Measurements from ENCODE around the gene KHNYN.

The KHNYN gene

GRCh38 chr14:24422261-24422660 lies 7.5 kb upstream of the KHNYN start:
- DNase-seq: no peak

GRCh38 chr14:24422694-24423601 lies 6.8 kb upstream of the KHNYN start:
- DNase-seq: no peak

DNA sequence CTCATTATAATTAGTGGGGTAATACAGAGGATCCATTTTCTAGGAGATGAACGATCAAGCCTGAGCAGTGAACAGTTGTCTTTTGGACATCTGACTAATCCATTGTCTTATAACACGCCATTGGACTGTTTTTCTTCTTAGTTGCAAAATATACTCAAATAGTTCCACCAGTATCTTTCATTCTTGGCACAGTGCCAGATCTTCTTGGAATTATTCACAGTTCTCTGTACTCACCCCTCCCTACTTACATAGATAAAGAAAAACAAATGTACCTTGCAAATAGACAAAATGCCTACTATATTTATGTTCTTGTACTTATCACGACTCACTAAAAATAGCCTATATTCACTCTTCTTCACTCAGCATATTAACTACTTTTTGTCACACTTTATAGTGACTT lies 4.0 kb upstream of the KHNYN start:
- no peak for DNase-seq

DNA sequence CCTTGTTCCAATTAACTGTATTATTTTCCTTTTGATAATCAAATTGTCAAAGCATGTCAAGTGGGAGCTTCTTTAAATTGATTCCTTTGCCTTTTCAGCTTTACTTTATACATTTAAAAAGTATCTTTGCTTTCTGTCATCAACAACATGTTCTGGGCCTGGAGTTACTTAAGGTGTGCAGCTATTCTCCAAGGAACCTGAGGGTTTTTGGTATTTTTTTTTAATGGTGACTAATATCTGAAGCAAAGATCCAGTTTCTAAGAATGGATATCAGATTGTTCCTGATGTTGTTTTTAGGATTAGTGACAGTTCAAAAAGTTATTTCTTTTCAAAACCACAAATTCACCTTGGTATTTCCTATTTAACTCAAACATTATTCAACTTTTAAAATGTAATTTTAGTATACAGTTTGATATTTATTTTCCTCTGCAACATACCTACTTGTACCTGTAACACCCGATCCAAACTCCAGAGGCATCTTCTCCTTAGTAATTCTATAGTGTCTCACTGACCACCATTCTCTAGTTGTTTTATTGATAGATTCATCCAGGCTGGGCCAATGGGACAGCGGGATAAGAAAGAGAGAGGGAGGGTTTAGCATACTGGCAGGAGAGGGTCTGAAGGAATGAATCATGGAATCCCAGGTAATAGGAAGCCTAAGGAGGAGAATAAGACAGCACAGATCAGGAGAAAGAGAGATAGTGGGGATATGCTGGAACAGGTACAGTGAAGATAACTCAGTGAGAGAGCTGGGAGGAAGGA lies 3.4 kb upstream of the KHNYN start:
- no peak for DNase-seq

GRCh38 chr14:24426912-24427536 lies 2.7 kb upstream of the KHNYN start:
- DNase-seq: no peak

GRCh38 chr14:24427537-24428508 lies 1.9 kb upstream of the KHNYN start:
- DNase-seq: no peak

DNA sequence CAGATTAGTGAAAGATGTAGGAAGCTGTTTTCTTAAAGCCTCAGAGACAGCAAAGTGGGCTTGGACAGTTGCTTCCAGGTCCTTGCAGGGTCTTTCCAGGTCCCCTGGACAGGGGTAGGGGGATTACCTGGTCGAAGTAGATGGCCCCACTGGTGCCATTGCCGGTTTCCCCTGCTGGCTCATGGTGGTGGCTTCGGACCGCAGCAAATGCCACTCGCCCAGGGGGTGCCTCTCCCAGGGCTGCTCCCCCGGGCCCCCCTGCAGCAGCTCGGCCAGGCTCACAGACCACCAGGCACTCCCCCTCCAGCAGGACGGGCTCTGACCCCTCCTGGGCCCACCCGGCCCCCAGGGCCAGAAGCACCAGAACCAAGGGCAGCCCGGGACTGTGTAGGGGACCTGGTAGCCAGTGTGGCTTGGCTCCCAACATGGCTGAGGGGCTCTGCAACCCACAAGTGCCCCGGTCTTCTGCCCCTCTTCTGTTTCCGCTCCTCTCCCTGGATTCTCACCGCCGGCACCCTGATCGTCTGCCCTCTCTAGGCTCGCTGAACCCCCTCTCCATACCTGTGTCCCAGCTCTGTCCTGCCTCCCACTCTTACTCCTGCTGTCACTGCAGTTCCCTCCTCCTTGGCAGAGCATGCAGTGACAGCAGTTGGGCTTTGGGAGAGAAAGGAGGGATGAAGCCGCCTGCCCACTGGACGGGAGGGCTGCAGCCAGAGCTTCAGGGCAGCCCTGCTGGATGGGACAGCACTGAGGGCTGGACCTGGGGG lies 943 bp upstream of the KHNYN start:
- DNase-seq: no peak

DNA sequence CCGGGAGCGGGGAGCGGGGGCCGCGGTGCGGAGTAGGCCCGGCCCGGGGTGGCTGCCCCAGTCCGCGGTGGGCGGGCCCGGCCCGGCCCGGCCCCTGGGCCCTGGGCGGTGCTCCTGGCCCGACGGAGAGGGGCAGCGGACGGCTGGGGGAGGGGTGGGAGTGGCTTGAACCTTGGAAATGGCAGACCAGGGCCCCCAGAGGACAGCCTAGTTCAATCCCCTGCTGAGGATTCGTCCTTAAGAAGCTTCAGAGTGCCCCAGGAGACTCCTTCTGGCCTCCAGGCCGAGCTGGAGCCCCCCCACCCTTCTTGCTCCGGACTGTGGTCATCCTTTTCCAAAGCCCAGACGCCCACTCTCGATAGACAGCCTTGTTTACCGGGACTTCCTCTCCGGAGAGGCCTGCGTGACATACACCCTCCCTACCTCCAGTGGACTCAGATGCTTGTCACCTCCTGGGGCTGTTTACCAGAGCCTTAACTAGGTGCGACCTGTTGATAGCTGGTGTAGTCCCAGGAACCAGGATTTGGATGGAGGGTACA lies 458 bp downstream of the KHNYN start:
- peak in 39 of 56 donors; percentile 26 to 81 (median 61) for DNase-seq

DNA sequence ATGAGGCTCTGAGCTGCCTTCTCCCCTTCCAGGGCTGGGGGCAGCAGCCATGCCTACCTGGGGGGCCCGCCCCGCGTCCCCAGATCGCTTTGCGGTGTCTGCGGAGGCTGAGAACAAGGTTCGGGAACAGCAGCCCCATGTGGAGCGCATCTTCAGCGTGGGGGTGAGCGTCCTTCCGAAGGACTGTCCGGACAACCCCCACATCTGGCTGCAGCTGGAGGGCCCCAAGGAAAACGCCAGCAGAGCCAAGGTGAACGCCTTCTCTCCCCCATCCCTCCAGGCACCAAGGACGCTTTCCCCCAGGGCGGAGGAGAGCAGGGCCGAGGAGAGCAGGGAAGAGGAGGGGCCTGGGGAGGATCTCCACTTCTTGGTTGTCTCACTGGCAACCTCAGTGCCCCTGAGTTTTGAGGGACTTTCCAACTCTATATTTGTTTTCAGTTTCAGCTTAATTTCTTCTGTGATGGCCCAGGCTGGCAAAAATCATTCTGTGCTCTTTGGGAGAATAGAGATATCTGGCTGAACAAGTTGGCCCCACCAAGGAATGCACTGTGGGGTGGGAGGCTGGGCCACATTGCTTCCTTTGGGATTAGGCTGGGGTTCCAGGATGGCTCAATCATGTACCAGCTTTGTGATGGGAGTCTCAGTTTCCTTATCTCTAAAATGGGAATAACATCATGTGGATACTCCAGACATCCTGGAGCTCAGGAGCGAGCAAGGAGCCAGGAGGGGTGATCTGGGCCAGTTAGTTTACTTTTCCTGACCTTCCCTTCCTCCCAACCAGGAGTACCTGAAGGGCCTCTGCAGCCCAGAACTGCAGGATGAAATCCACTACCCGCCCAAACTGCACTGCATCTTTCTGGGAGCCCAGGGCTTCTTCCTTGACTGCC lies 1.2 kb downstream of the KHNYN start:
- peak in 1 of 56 donors; percentile 21 for DNase-seq

DNA sequence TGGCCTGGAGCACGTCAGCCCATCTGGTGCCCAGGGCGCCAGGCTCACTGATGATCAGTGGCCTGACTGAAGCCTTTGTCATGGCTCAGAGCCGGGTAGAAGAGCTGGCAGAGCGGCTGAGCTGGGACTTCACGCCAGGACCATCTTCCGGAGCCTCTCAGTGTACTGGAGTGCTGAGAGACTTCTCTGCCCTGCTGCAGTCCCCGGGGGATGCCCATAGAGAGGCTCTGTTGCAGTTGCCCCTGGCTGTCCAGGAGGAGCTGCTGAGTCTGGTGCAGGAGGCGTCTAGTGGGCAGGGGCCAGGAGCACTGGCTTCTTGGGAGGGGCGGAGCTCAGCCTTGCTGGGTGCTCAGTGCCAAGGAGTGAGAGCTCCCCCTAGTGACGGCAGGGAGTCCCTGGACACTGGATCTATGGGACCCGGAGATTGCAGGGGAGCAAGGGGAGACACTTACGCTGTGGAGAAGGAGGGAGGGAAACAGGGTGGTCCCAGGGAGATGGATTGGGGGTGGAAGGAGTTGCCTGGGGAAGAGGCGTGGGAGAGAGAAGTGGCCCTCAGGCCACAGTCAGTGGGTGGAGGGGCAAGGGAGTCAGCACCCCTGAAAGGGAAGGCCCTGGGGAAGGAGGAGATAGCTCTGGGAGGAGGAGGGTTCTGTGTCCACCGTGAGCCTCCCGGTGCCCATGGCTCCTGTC lies 2.0 kb downstream of the KHNYN start:
- DNase-seq: peak in 52 of 56 donors; percentile 13 to 87 (median 56)

DNA sequence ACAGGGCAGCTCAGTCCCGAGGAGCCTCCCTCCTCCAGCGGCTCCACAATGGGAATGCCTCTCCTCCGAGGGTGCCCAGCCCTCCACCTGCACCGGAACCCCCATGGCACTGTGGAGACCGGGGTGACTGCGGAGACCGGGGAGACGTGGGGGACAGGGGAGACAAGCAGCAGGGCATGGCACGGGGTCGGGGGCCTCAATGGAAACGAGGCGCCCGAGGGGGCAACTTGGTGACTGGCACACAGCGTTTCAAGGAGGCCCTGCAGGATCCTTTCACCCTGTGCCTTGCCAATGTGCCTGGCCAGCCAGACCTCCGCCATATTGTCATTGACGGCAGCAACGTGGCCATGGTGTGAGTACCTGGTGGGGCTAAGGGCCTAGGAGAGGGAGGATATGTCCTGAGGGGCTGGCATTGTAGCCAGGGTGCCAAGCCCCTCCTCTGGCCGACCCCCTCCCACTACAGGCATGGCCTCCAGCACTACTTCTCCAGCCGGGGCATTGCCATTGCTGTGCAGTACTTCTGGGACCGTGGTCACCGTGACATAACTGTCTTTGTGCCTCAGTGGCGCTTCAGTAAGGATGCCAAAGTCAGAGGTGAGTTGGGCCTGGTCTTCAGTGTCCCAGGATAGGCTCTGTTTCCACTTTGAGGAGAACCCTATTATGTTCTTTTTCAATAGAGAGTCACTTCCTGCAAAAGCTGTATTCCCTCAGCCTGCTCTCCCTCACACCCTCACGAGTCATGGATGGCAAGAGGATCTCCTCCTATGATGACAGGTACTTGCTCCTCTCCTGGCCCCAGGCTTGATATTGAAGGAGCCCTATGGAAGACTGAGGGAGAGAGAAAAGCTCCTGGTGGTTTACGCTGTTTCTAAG lies 2.7 kb downstream of the KHNYN start:
- DNase-seq: no peak

- no peak for DNase-seq
Observed at GRCh38 chr14:24434036-24434435, 4.3 kb downstream of the KHNYN start.

DNA sequence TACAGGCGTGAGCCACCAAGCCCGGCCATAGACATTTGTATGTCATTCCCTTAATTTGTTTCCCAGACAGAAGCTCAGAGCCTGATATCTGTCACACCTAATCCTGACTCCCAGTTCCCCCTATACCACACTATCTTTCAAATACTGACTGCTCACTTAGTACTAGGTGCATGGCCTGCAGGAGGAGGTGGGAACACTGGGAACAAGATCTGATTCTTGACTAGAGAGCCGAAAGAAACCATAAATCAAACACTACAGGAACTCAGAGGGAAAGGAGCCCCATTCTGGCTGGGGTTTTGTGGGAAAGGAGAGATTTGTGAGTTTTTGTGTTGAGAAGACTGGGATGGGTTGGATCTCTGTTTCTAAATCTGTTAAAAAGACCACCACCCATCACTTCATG lies 4.9 kb downstream of the KHNYN start:
- no peak for DNase-seq

- no peak for DNase-seq
Observed at GRCh38 chr14:24435192-24435810, 5.5 kb downstream of the KHNYN start.

DNA sequence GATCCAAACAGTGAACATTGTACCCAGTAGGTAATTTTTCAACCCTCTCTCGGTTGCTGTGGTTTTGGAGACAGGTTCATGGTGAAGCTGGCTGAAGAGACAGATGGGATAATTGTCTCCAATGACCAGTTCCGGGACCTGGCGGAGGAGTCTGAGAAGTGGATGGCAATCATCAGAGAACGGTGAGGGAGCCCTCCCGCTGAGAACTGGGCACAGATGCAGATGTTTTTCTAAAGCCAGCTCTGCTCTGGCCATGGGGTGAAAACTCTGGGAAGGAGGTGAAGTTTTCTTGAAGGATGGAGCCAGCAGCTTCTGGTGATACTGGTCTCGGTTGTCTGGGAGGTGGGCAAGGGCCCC lies 6.2 kb downstream of the KHNYN start:
- DNase-seq: no peak

- DNase-seq: peak in 23 of 56 donors; percentile 9 to 63 (median 24)
Observed at GRCh38 chr14:24436355-24437019, 6.7 kb downstream of the KHNYN start.

Measured in nucleus accumbens (tissue), 56 donors.